Tibial nerve (tissue), 4 donors: ENCODE measurements around the gene PLXNC1.

ENCODE experiments used
- CTCF ChIP-seq, 5 experiments: fragments of 200-600 bp in 3 of 5; fragments of 450-650 bp in 2 of 5; sonication (generic) in 3 of 5; IDR thresholded peaks; one replicate each; pipeline ENCODE4 v1.5.1; 2016 to 2019; ENCODE audit warnings: antibody characterized with exemption in 5 of 5, mild to moderate bottlenecking in 3 of 5, moderate library complexity in 2 of 5
- EP300 ChIP-seq, 2 donors: sonication (generic); formaldehyde crosslinking; IDR thresholded peaks; one replicate each; pipeline ENCODE4 v1.6.1; 2017; ENCODE audit warnings: antibody characterized with exemption in 2 of 2, mild to moderate bottlenecking in 1 of 2
- POLR2A ChIP-seq, 2 donors: fragments of 450-650 bp; IDR thresholded peaks; one replicate each; pipeline ENCODE4 v1.6.1; 2017; ENCODE audit warnings: antibody characterized with exemption in 2 of 2, mild to moderate bottlenecking in 2 of 2, moderate library complexity in 2 of 2

- TF ChIP-seq CTCF (IDR thresholded peaks at IDR 0.05) (no peak), EP300 (IDR thresholded peaks at IDR 0.05) (no peak), POLR2A (IDR thresholded peaks at IDR 0.05) (no peak)
Observed at GRCh38 chr12:94110258-94110657, 38.1 kb upstream of the PLXNC1 start.
